PC-3 (cell line): ENCODE measurements around the gene MDFIC.

Experiments used
- EZH2 ChIP-seq: fragments of 300-600 bp; sonication (generic); IDR thresholded peaks from one replicate; pipeline ENCODE4 v1.6.1; 2017; ENCODE audit warnings: antibody characterized with exemption, mild to moderate bottlenecking, low read length; ENCODE audit not compliant: unreplicated experiment
- TF ChIP-seq, protein P1 (sequence below): fragments of 300-600 bp; sonication (generic); conservative IDR thresholded peaks from 2 replicates; pipeline ENCODE4 v1.5.1; 2017; ENCODE audit warnings: antibody characterized with exemption, low read depth, mild to moderate bottlenecking, low read length

GRCh38 chr7:114941692-114942091 is 19.8 kb downstream of the MDFIC start:
- TF ChIP-seq, protein P1, sequence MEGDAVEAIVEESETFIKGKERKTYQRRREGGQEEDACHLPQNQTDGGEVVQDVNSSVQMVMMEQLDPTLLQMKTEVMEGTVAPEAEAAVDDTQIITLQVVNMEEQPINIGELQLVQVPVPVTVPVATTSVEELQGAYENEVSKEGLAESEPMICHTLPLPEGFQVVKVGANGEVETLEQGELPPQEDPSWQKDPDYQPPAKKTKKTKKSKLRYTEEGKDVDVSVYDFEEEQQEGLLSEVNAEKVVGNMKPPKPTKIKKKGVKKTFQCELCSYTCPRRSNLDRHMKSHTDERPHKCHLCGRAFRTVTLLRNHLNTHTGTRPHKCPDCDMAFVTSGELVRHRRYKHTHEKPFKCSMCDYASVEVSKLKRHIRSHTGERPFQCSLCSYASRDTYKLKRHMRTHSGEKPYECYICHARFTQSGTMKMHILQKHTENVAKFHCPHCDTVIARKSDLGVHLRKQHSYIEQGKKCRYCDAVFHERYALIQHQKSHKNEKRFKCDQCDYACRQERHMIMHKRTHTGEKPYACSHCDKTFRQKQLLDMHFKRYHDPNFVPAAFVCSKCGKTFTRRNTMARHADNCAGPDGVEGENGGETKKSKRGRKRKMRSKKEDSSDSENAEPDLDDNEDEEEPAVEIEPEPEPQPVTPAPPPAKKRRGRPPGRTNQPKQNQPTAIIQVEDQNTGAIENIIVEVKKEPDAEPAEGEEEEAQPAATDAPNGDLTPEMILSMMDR: no peak
- TF ChIP-seq EZH2: no peak
